Astrocyte (in vitro differentiated cells and primary cell): ENCODE results near the gene N4BP3. TPM values are rescaled to one million over a fixed set of nuclear protein-coding genes. Genes with fewer than 3 reads are reported as not detected.

Experiments used
- DNase-seq: peaks from one replicate; pipeline ENCODE4 v3.0.0-alpha.2; 2010; ENCODE audit warnings: low read depth
- FAIRE-seq: peaks from 2 replicates; lab custom pipeline; 2011; peaks lifted over from hg19 to GRCh38; lab: Jason Lieb, UNC
- H2AFZ ChIP-seq: 2 replicates; pipeline ENCODE4 v1.6.0; 2012; ENCODE audit warnings: low read depth, low read length, inconsistent platforms
- H3K27ac ChIP-seq: 2 replicates; pipeline ENCODE4 v1.5.1; 2011; ENCODE audit warnings: low read depth, low read length, inconsistent platforms
- H3K27me3 ChIP-seq: 2 replicates; pipeline ENCODE4 v1.6.0; 2011; ENCODE audit warnings: low read length, inconsistent platforms; ENCODE audit not compliant: insufficient read depth
- H3K36me3 ChIP-seq: 2 replicates; pipeline ENCODE4 v1.5.1; 2011; ENCODE audit warnings: low read length, inconsistent platforms; ENCODE audit not compliant: insufficient read depth
- H3K4me1 ChIP-seq: 2 replicates; pipeline ENCODE4 v1.5.1; 2011; ENCODE audit warnings: low read length, inconsistent platforms; ENCODE audit not compliant: insufficient read depth
- H3K4me2 ChIP-seq: 2 replicates; pipeline ENCODE4 v1.6.0; 2012; ENCODE audit warnings: low read length, inconsistent platforms
- H3K4me3 ChIP-seq: 2 replicates; pipeline ENCODE4 v1.5.1; 2011; ENCODE audit warnings: low read depth, mild to moderate bottlenecking, low read length, inconsistent platforms; ENCODE audit not compliant: insufficient read depth
- H3K79me2 ChIP-seq: 2 replicates; pipeline ENCODE4 v1.6.0; 2012; ENCODE audit warnings: mild to moderate bottlenecking, low read length, inconsistent platforms; ENCODE audit not compliant: insufficient read depth
- H3K9ac ChIP-seq: 2 replicates; pipeline ENCODE4 v1.6.0; 2012; ENCODE audit warnings: mild to moderate bottlenecking, low read length, inconsistent platforms
- H3K9me3 ChIP-seq: 2 replicates; pipeline ENCODE4 v1.5.1; 2012; ENCODE audit warnings: low read depth, mild to moderate bottlenecking, low read length, inconsistent platforms; ENCODE audit not compliant: insufficient read depth
- H4K20me1 ChIP-seq: 2 replicates; pipeline ENCODE4 v1.6.0; 2012; ENCODE audit warnings: low read length, inconsistent platforms; ENCODE audit not compliant: insufficient read depth
- H3K27ac Mint-ChIP-seq: one replicate; pipeline ENCODE4 v1.8.0; 2021; ENCODE audit warnings: mild to moderate bottlenecking, mixed read lengths; ENCODE audit not compliant: unreplicated experiment
- H3K27me3 Mint-ChIP-seq: one replicate; pipeline ENCODE4 v1.8.0; 2021; ENCODE audit warnings: low read depth, mixed read lengths; ENCODE audit not compliant: unreplicated experiment
- H3K36me3 Mint-ChIP-seq: one replicate; pipeline ENCODE4 v1.8.0; 2021; ENCODE audit warnings: low read depth, mixed read lengths; ENCODE audit not compliant: unreplicated experiment
- H3K4me1 Mint-ChIP-seq: one replicate; pipeline ENCODE4 v1.8.0; 2021; ENCODE audit warnings: low read depth, mixed read lengths; ENCODE audit not compliant: unreplicated experiment
- H3K4me3 Mint-ChIP-seq: one replicate; pipeline ENCODE4 v1.8.0; 2021; ENCODE audit warnings: mild to moderate bottlenecking, moderate library complexity, mixed read lengths; ENCODE audit not compliant: unreplicated experiment
- H3K9me3 Mint-ChIP-seq: one replicate; pipeline ENCODE4 v1.8.0; 2021; ENCODE audit warnings: mild to moderate bottlenecking, mixed read lengths; ENCODE audit not compliant: unreplicated experiment
- EZH2 ChIP-seq: IDR thresholded peaks from 2 replicates; pipeline ENCODE4 v1.6.1; 2012; ENCODE audit warnings: mild to moderate bottlenecking, low read length, inconsistent platforms; ENCODE audit not compliant: insufficient read depth
- total RNA-seq: library from RNA; stranded (reverse); gene quantifications from 2 replicates; pipeline ENCODE4 v1.2.1, GENCODE V29; 2021
- TF ChIP-seq, protein P1 (sequence below): IDR thresholded peaks from 2 replicates; pipeline ENCODE4 v1.5.1; 2011; ENCODE audit warnings: low read depth, mild to moderate bottlenecking, inconsistent platforms, low read length, moderate library complexity; ENCODE audit not compliant: insufficient read depth

N4BP3 gene
- total RNA-seq, 1 donor from 2014 or later, result 1.3 TPM

DNA sequence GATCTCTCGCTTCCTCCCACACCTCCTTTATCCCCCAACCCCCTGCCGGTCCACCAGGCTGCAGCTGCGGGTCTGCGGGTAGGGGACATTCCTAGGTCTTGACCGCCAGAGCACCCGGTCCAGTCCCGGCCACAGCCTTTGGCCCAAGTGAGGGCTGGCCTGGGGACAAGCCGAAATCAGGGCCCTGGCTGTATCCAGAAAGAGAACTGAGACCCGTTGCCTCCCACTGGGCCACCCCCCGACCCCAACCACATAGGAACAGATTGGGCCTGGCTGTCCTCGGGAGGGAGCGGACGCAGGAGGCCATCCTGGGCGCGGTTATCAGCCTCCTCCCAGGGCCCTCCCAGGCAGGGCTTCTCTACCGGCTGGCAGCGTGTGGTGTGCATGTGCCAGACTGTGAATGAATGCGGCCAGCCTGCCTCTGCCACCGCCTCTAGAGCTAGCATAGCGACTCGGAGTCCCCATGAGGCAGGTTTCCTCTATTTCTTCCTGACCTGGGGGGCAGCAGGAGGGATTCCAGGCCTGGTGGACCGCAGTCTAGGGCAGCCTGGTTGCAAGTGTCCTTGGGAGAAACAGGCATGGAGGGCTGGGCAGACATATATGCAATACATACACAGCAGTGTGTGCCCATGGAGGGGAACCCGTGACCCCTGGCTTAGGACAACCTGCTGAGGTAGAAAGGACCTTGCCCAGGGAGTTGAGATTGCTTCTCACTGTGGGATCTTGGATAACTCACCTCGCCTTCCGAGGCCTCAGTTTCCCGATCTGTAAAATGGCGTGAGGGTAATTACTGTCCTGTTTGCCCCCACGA lies 1.2 kb downstream of the N4BP3 start:
- Mint-ChIP-seq H3K27ac (peak overlapping the region; percentile 75), H3K36me3 (no peaks in the 10 kb centered on the region), H3K9me3 (no peaks in the 10 kb centered on the region), H3K4me3 (peak overlapping the region; percentile 86), H3K4me1 (peaks cover 8% of the 10 kb centered on the region), H3K27me3 (peaks cover 24% of the 10 kb centered on the region)
- peaks cover 5% of the 10 kb centered on the region for H3K4me1 ChIP-seq
- peaks cover 36% of the 10 kb centered on the region for H3K27me3 ChIP-seq
- TF ChIP-seq EZH2, result peak; percentile 64
- TF ChIP-seq, protein P1, sequence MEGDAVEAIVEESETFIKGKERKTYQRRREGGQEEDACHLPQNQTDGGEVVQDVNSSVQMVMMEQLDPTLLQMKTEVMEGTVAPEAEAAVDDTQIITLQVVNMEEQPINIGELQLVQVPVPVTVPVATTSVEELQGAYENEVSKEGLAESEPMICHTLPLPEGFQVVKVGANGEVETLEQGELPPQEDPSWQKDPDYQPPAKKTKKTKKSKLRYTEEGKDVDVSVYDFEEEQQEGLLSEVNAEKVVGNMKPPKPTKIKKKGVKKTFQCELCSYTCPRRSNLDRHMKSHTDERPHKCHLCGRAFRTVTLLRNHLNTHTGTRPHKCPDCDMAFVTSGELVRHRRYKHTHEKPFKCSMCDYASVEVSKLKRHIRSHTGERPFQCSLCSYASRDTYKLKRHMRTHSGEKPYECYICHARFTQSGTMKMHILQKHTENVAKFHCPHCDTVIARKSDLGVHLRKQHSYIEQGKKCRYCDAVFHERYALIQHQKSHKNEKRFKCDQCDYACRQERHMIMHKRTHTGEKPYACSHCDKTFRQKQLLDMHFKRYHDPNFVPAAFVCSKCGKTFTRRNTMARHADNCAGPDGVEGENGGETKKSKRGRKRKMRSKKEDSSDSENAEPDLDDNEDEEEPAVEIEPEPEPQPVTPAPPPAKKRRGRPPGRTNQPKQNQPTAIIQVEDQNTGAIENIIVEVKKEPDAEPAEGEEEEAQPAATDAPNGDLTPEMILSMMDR, result no peak
- no peak overlapping the region for H3K9ac ChIP-seq
- DNase-seq (no peak), FAIRE-seq (no peak)
- H3K36me3 ChIP-seq, result no peaks in the 10 kb centered on the region
- no peaks in the 10 kb centered on the region for H3K79me2 ChIP-seq
- H3K4me3 ChIP-seq, result no peak overlapping the region
- no peaks in the 10 kb centered on the region for H3K9me3 ChIP-seq
- H2AFZ ChIP-seq, result no peak overlapping the region
- H4K20me1 ChIP-seq, result peaks cover 6% of the 10 kb centered on the region
- no peak overlapping the region for H3K27ac ChIP-seq
- peak overlapping the region; percentile 77 for H3K4me2 ChIP-seq

DNA sequence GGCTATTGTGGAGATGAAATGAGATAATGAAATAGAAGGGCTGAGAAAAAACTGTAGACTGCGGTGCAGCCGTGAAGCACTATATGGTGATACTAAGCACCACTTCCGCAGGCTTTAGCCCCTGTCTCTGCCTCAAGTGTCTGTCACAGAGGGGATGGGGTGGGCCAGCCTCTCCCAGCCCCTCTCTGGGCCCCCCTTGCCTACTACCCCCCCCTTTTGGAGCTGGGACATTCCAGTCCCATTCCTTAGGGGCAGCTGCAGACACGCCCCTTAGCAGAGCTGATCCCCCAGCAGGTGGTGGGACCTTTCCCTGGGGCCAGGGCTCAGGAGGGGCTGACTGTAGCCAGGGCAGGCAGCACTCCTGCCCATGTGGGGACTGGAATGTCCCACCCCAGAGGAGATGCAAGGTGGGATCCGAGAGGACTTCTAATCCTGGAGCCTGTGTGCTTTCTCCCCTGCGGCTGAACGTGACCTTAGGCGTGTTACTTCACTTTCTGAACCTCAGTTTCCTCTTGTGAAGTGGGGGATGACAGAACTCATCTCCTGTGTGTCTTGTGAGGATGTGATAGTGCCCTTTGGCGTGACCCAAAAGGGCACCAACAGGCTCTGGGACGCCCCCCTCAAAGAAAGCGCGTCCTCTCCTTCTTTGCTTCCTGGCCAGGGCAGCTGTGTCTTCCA lies 1.9 kb downstream of the N4BP3 start:
- Mint-ChIP-seq H3K36me3 (no peaks in the 10 kb centered on the region), H3K4me3 (peak overlapping the region; percentile 74), H3K4me1 (peaks cover 8% of the 10 kb centered on the region), H3K9me3 (no peaks in the 10 kb centered on the region), H3K27me3 (peaks cover 24% of the 10 kb centered on the region), H3K27ac (peak overlapping the region; percentile 26)
- Histone ChIP-seq H3K4me2 (no peak overlapping the region), H3K79me2 (no peaks in the 10 kb centered on the region), H3K36me3 (no peaks in the 10 kb centered on the region), H3K4me1 (peaks cover 5% of the 10 kb centered on the region), H4K20me1 (peaks cover 6% of the 10 kb centered on the region), H3K9ac (no peak overlapping the region), H3K4me3 (no peak overlapping the region), H2AFZ (no peak overlapping the region), H3K27ac (no peak overlapping the region), H3K27me3 (peaks cover 36% of the 10 kb centered on the region), H3K9me3 (no peaks in the 10 kb centered on the region)
- no peak for FAIRE-seq
- TF ChIP-seq EZH2, result no peak
- TF ChIP-seq, protein P1, result no peak
- DNase-seq, result no peak

DNA sequence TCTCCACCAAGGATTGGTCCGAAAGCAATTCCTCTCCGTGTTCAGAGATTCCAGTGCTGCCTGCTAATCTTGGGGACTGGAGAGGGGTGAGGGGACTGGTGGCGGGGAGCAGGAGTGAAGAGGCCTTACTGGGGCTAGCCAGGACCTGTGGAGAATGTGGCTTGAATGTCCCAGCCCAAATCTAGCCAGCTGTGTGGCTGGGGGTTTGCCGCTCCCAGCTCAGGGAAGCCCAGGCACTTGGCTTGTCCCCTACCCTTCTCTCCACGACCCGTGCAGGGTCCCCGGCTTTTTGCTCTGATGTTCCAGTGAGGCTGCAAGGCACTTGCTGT lies 2.4 kb downstream of the N4BP3 start:
- Histone ChIP-seq H3K27me3 (peaks cover 36% of the 10 kb centered on the region), H3K4me2 (no peak overlapping the region), H2AFZ (no peak overlapping the region), H3K4me3 (no peak overlapping the region), H3K9ac (no peak overlapping the region), H3K27ac (no peak overlapping the region), H3K36me3 (no peaks in the 10 kb centered on the region), H3K4me1 (peaks cover 5% of the 10 kb centered on the region), H3K9me3 (no peaks in the 10 kb centered on the region), H3K79me2 (no peaks in the 10 kb centered on the region), H4K20me1 (peaks cover 6% of the 10 kb centered on the region)
- peaks cover 8% of the 10 kb centered on the region for H3K4me1 Mint-ChIP-seq
- peak overlapping the region; percentile 26 for H3K27ac Mint-ChIP-seq
- TF ChIP-seq, protein P1, result no peak
- TF ChIP-seq EZH2, result peak; percentile 3
- FAIRE-seq (no peak), DNase-seq (no peak)
- no peaks in the 10 kb centered on the region for H3K9me3 Mint-ChIP-seq
- H3K4me3 Mint-ChIP-seq, result no peak overlapping the region
- no peaks in the 10 kb centered on the region for H3K36me3 Mint-ChIP-seq
- H3K27me3 Mint-ChIP-seq, result peaks cover 20% of the 10 kb centered on the region
